A549 (cell line): ENCODE data around the gene KRTAP5-2. TPM values are rescaled to one million over a fixed set of nuclear protein-coding genes. Genes with fewer than 3 reads are reported as not detected.

Experiments
- ATAC-seq, 2 experiments: fragments of 200-7000 bp in 1 of 2; fragments of >200 bp in 1 of 2; cut with Nextera tagmentation in 1 of 2; cut with Tn5 transposase in 1 of 2; 3 replicates each; pipeline versions ENCODE4 v1.8.0 to v1.9.1; 2018 to 2020; ENCODE audit warnings: mild to moderate bottlenecking in 1 of 2, moderate library complexity in 1 of 2
- CTCF ChIA-PET: fragments of 300-600 bp; sonication (Branson Sonifier 250); formaldehyde crosslinking; extraction: SDS; loops from one replicate; lab custom pipeline; 2021; ENCODE audit warnings: antibody characterized with exemption, inconsistent platforms; lab: Yijun Ruan, JAX
- POLR2A ChIA-PET: fragments of 350-600 bp; formaldehyde crosslinking; extraction: SDS; loops from one replicate; lab custom pipeline; 2021; ENCODE audit warnings: antibody characterized with exemption, inconsistent platforms; lab: Yijun Ruan, JAX
- DNase-seq, 2 experiments: peaks; one replicate each; pipeline versions ENCODE4 v3.0.0 to v3.0.0-alpha.2; 2011 to 2016; ENCODE audit warnings: low read depth in 1 of 2, low spot score in 1 of 2
- FAIRE-seq: peaks from 2 replicates; lab custom pipeline; 2011; peaks lifted over from hg19 to GRCh38; lab: Jason Lieb, UNC
- H3K27ac ChIP-seq, 2 experiments: fragments of >200 bp; sonication (Bioruptor Twin); formaldehyde crosslinking; 3 replicates each; pipeline ENCODE4 v1.5.1; 2016 to 2017
- H3K4me1 ChIP-seq: fragments of >200 bp; sonication (Bioruptor Twin); formaldehyde crosslinking; 3 replicates; pipeline ENCODE4 v1.6.1; 2016
- H3K4me2 ChIP-seq: fragments of >200 bp; sonication (Bioruptor Twin); formaldehyde crosslinking; 3 replicates; pipeline ENCODE4 v1.6.1; 2016
- H3K4me3 ChIP-seq: fragments of >200 bp; sonication (Bioruptor Twin); formaldehyde crosslinking; 3 replicates; pipeline ENCODE4 v1.5.1; 2016
- H3K9me3 ChIP-seq: fragments of >200 bp; sonication (Bioruptor Twin); formaldehyde crosslinking; 3 replicates; pipeline ENCODE4 v1.6.1; 2016
- ATOH8 ChIP-seq: fragments of 250-450 bp; sonication (Bioruptor Pico); IDR thresholded peaks from 2 replicates; pipeline ENCODE4 v1.5.0; 2020; ENCODE audit warnings: low read depth, mild to moderate bottlenecking, moderate library complexity
- BCL3 ChIP-seq: fragments of >200 bp; sonication (Bioruptor Twin); formaldehyde crosslinking; IDR thresholded peaks from 3 replicates; pipeline ENCODE4 v1.6.1; 2016
- CBX2 ChIP-seq: fragments of 200-600 bp; sonication (generic); IDR thresholded peaks from 2 replicates; pipeline ENCODE4 v1.6.1; 2016; ENCODE audit warnings: low read depth, mild to moderate bottlenecking, borderline replicate concordance
- CHD2 ChIP-seq: fragments of 150-350 bp; IDR thresholded peaks from 2 replicates; pipeline ENCODE4 v1.6.1; 2014; ENCODE audit warnings: low read length; ENCODE audit not compliant: partially characterized antibody
- CHD4 ChIP-seq: fragments of 200-600 bp; sonication (generic); IDR thresholded peaks from 2 replicates; pipeline ENCODE4 v1.6.1; 2016; ENCODE audit warnings: antibody characterized with exemption, mild to moderate bottlenecking, borderline replicate concordance
- CTCF ChIP-seq: fragments of >200 bp; sonication (Bioruptor Twin); formaldehyde crosslinking; IDR thresholded peaks from 3 replicates; pipeline ENCODE4 v1.5.1; 2016
- EHF ChIP-seq: fragments of 250-450 bp; sonication (Bioruptor Pico); IDR thresholded peaks from 2 replicates; pipeline ENCODE4 v1.5.0; 2020; ENCODE audit warnings: mild to moderate bottlenecking
- FOSL2 ChIP-seq, 2 experiments: fragments of 450-650 bp in 1 of 2; fragments of >200 bp in 1 of 2; sonication (Bioruptor Twin) in 1 of 2; formaldehyde crosslinking; IDR thresholded peaks; 2 replicates each; pipeline versions ENCODE4 v1.5.0 to v1.6.1; 2016 to 2020; ENCODE audit warnings: mild to moderate bottlenecking in 1 of 2, moderate library complexity in 1 of 2
- FOXS1 ChIP-seq: fragments of 250-450 bp; sonication (Bioruptor Pico); IDR thresholded peaks from 2 replicates; pipeline ENCODE4 v1.5.0; 2020; ENCODE audit warnings: mild to moderate bottlenecking, moderate library complexity
- GATA3 ChIP-seq: IDR thresholded peaks from 2 replicates; pipeline ENCODE4 v1.6.1; 2012; ENCODE audit warnings: borderline replicate concordance
- HES2 ChIP-seq: fragments of >200 bp; sonication (Bioruptor Twin); formaldehyde crosslinking; IDR thresholded peaks from 2 replicates; pipeline ENCODE4 v1.6.1; 2016
- HOXB13 ChIP-seq: fragments of 250-450 bp; sonication (Bioruptor Pico); IDR thresholded peaks from 2 replicates; pipeline ENCODE4 v1.5.0; 2020; ENCODE audit warnings: low read depth, mild to moderate bottlenecking, moderate library complexity
- JUN ChIP-seq, 2 experiments: fragments of >200 bp; sonication (Bioruptor Twin); formaldehyde crosslinking; IDR thresholded peaks; 2 replicates in 1 of 2; 3 replicates in 1 of 2; pipeline ENCODE4 v1.6.1; 2016 to 2017
- JUNB ChIP-seq: fragments of >200 bp; sonication (Bioruptor Twin); formaldehyde crosslinking; IDR thresholded peaks from 2 replicates; pipeline ENCODE4 v1.6.1; 2016
- KDM1A ChIP-seq: fragments of 200-600 bp; sonication (generic); IDR thresholded peaks from 2 replicates; pipeline ENCODE4 v1.6.1; 2016; ENCODE audit warnings: low read depth, mild to moderate bottlenecking
- KDM5A ChIP-seq: fragments of 200-600 bp; sonication (generic); IDR thresholded peaks from 2 replicates; pipeline ENCODE4 v1.6.1; 2016; ENCODE audit warnings: antibody characterized with exemption, mild to moderate bottlenecking
- MAZ ChIP-seq: fragments of 150-350 bp; IDR thresholded peaks from 2 replicates; pipeline ENCODE4 v1.6.1; 2014; ENCODE audit warnings: antibody characterized with exemption, low read depth, low read length, borderline replicate concordance
- MYC ChIP-seq: IDR thresholded peaks from 2 replicates; pipeline ENCODE4 v1.6.1; 2012; ENCODE audit warnings: mild to moderate bottlenecking, inconsistent platforms, low read length, improper control_type of control experiment, borderline replicate concordance
- NPAS2 ChIP-seq: fragments of 250-450 bp; sonication (Bioruptor Pico); IDR thresholded peaks from 2 replicates; pipeline ENCODE4 v1.8.0; 2022; ENCODE audit warnings: mild to moderate bottlenecking, moderate library complexity, borderline replicate concordance
- NR3C1 ChIP-seq: fragments of >200 bp; sonication (Bioruptor Twin); formaldehyde crosslinking; IDR thresholded peaks from 3 replicates; pipeline ENCODE4 v1.6.1; 2017
- PHF8 ChIP-seq: fragments of 200-600 bp; sonication (generic); IDR thresholded peaks from 2 replicates; pipeline ENCODE4 v1.6.1; 2016; ENCODE audit warnings: low read depth, mild to moderate bottlenecking, antibody characterized with exemption, moderate library complexity, borderline replicate concordance
- POLR2A ChIP-seq: IDR thresholded peaks from 2 replicates; pipeline ENCODE4 v1.6.1; 2012; ENCODE audit warnings: mild to moderate bottlenecking, low read length
- RAD21 ChIP-seq, 2 experiments: fragments of >200 bp in 1 of 2; sonication (Bioruptor Twin) in 1 of 2; formaldehyde crosslinking in 1 of 2; IDR thresholded peaks in 1 of 2; conservative IDR thresholded peaks in 1 of 2; 2 replicates in 1 of 2; 3 replicates in 1 of 2; pipeline ENCODE4 v1.6.1; 2012 to 2018; ENCODE audit warnings: inconsistent platforms in 1 of 2
- RARB ChIP-seq: fragments of 250-450 bp; sonication (Bioruptor Pico); IDR thresholded peaks from 2 replicates; pipeline ENCODE4 v1.8.0; 2021; ENCODE audit warnings: mild to moderate bottlenecking, moderate library complexity
- RCOR1 ChIP-seq: fragments of 150-350 bp; IDR thresholded peaks from 2 replicates; pipeline ENCODE4 v1.6.1; 2014; ENCODE audit warnings: antibody characterized with exemption, low read length, low read depth
- RNF2 ChIP-seq: fragments of 200-600 bp; sonication (generic); IDR thresholded peaks from 2 replicates; pipeline ENCODE4 v1.6.1; 2016; ENCODE audit warnings: low read depth, mild to moderate bottlenecking, antibody characterized with exemption, moderate library complexity, borderline replicate concordance
- ZNF302 ChIP-seq: fragments of 250-450 bp; sonication (Bioruptor Pico); IDR thresholded peaks from 2 replicates; pipeline ENCODE4 v1.9.0; 2021; ENCODE audit warnings: inconsistent platforms, mild to moderate bottlenecking, moderate library complexity
- WGBS: methylation state at CpG from one replicate; pipeline ENCODE4 v1.1.6; 2017; ENCODE audit errors: missing lambda C conversion rate; 5-methylcytosine and 5-hydroxymethylcytosine counted together
- polyA plus RNA-seq, 4 experiments: library from polyadenylated mRNA; depleted of rRNA in 3 of 4; stranded (reverse); fragments of >200 nt; fragmentation: RNase III in 1 of 4; extraction: RNeasy Plus Mini Kit Qiagen cat#74134 plus additional on column Dnase treatment in 1 of 4; gene quantifications; 2 replicates in 3 of 4; 3 replicates in 1 of 4; pipeline ENCODE4 v1.2.3, GENCODE V29; 2011 to 2017
- TF ChIP-seq, protein P1 (sequence below): IDR thresholded peaks from 2 replicates; pipeline ENCODE4 v1.6.1; 2012; ENCODE audit warnings: low read depth, borderline replicate concordance

KRTAP5-2 gene
- polyA plus RNA-seq, 2 of the 4 experiments (the other 2 are of a cell fraction): not detected

- ATAC-seq: no peak
Measured at GRCh38 chr11:1563149-1563638, 34.9 kb downstream of the KRTAP5-2 start.

DNA sequence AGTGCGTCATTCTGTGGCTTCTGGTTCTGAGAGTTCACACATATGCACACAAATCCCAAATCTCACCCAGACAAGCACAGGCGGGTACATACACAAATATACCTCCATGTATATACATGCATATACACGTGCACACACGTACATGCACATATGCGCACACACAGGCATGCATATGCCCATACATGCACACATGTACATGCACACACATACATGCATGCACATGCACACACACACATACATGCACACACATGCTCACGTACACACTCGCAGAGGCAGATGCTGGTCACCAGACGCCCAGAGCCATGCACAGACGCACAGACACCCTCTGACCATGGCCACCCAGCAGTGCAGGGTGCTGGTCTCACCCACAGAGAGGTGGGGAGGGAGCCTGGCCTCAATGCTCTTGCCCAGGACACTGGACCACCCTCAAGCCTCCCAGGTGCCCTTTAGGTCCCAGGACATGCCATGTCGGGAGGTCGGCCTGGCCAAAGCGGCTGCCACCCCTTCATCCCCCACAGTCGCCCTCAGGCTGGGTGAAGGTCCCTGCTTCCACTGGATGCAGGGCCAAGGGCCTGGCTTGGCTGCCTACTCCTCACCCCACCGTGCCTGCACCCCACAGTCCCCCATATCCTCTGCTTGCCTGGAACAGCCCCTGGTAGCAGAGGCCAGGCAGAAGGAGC is 35.5 kb downstream of the KRTAP5-2 start:
- FAIRE-seq: no peak
- H3K4me3 ChIP-seq: no peak overlapping the region
- H3K9me3 ChIP-seq: no peaks in the 10 kb centered on the region
- H3K4me2 ChIP-seq: no peak overlapping the region
- ChIA-PET CTCF (interaction anchor here (5.0 to 26.3 kb wide), 3 partner anchors 12 to 19 kb away, joined by 62 to 719 read pairs (median 62); no protein-coding TSS in a partner anchor), POLR2A (no interaction called here)
- ATAC-seq: no peak
- no peak for DNase-seq
- WGBS: 96% methylated on average over 14 of the region's 14 CpGs
- H3K27ac ChIP-seq: no peak overlapping the region
- peaks cover 49% of the 10 kb centered on the region for H3K4me1 ChIP-seq
- TF ChIP-seq, protein P1, sequence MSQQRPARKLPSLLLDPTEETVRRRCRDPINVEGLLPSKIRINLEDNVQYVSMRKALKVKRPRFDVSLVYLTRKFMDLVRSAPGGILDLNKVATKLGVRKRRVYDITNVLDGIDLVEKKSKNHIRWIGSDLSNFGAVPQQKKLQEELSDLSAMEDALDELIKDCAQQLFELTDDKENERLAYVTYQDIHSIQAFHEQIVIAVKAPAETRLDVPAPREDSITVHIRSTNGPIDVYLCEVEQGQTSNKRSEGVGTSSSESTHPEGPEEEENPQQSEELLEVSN: no peak
- no peak for TF ChIP-seq NR3C1
- TF ChIP-seq FOXS1 (CRISPR knock-in tag): no peak
- no peak for TF ChIP-seq JUN (IDR thresholded peaks at IDR 0.05)
- no peak for TF ChIP-seq RARB
- TF ChIP-seq PHF8: no peak
- no peak for TF ChIP-seq RNF2
- TF ChIP-seq MAZ: no peak
- no peak for TF ChIP-seq JUNB
- TF ChIP-seq BCL3: no peak
- no peak for TF ChIP-seq EHF (CRISPR knock-in tag)
- TF ChIP-seq RCOR1: no peak
- TF ChIP-seq KDM1A: no peak
- TF ChIP-seq RAD21 (conservative IDR thresholded peaks at IDR 0.05 in 1 of 2, IDR thresholded peaks at IDR 0.05 in 1 of 2): no peak
- TF ChIP-seq CTCF: no peak
- TF ChIP-seq CHD4: no peak
- TF ChIP-seq GATA3: no peak
- no peak for TF ChIP-seq NPAS2

More at GRCh38 chr11:1563149-1563638, 34.9 kb downstream of the KRTAP5-2 start:
- 87% methylated on average over 3 of the region's 12 CpGs for WGBS
- DNase-seq (no peak), FAIRE-seq (no peak)
- ChIA-PET CTCF (interaction anchor here (5.0 to 26.3 kb wide), 2 partner anchors 12 to 20 kb away, joined by 62 to 719 read pairs; no protein-coding TSS in a partner anchor), POLR2A (no interaction called here)
- peaks cover 43% of the 10 kb centered on the region for H3K4me1 ChIP-seq
- no peak overlapping the region for H3K4me3 ChIP-seq
- no peaks in the 10 kb centered on the region for H3K9me3 ChIP-seq
- H3K27ac ChIP-seq: no peak overlapping the region
- H3K4me2 ChIP-seq: no peak overlapping the region
- TF ChIP-seq RCOR1 (no peak), CHD2 (no peak), HES2 (no peak), ATOH8 (CRISPR knock-in tag) (no peak), CBX2 (no peak), GATA3 (no peak), BCL3 (no peak), ZNF302 (no peak), POLR2A (no peak), KDM5A (no peak), FOSL2 (IDR thresholded peaks at IDR 0.05) (no peak), FOSL2 (CRISPR knock-in tag; IDR thresholded peaks at IDR 0.05) (no peak), JUNB (no peak), MYC (no peak), CHD4 (no peak), HOXB13 (CRISPR knock-in tag) (no peak)
- TF ChIP-seq, protein P1: no peak
